ENCODE data around the gene A1BG.

GRCh38 chr19:58304748-58305064, 48.6 kb downstream of the A1BG start:
- TF ChIP-seq CTCF (conservative IDR thresholded peaks at IDR 0.05; ENCODE audit: low read length) (no peak), EZH2phosphoT487 (IDR thresholded peaks at IDR 0.05; ENCODE audit: borderline replicate concordance) (no peak)

All from Loucy (cell line).